ENCODE data around the gene ALG10.
"Not testable (repeated sequence)": the region's sequence is repeated elsewhere in the genome, so short reads cannot be mapped to it uniquely, and the experiment has no call there.

DNA sequence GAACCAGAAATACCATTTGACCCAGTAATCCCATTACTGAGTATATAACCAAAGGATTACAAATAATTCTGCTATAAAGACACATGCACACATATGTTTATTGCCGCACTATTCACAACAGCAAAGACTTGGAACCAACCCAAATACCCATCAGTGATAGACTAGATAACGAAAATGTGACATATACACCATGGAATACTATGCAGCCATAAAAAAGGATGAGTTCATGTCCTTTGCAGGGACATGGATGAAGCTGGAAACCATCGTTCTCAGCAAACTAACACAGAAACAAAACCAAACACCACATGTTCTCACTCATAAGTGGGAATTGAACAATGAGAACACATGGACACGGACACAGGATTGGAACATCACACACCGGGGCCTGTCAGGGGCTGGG is 49.4 kb upstream of the ALG10 start:
- not testable (repeated sequence) for TF ChIP-seq EZH2 (IDR thresholded peaks at IDR 0.05; ENCODE audit: borderline replicate concordance, low read length)
- TF ChIP-seq, protein P1, sequence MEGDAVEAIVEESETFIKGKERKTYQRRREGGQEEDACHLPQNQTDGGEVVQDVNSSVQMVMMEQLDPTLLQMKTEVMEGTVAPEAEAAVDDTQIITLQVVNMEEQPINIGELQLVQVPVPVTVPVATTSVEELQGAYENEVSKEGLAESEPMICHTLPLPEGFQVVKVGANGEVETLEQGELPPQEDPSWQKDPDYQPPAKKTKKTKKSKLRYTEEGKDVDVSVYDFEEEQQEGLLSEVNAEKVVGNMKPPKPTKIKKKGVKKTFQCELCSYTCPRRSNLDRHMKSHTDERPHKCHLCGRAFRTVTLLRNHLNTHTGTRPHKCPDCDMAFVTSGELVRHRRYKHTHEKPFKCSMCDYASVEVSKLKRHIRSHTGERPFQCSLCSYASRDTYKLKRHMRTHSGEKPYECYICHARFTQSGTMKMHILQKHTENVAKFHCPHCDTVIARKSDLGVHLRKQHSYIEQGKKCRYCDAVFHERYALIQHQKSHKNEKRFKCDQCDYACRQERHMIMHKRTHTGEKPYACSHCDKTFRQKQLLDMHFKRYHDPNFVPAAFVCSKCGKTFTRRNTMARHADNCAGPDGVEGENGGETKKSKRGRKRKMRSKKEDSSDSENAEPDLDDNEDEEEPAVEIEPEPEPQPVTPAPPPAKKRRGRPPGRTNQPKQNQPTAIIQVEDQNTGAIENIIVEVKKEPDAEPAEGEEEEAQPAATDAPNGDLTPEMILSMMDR (conservative IDR thresholded peaks at IDR 0.05 in 1 of 2, IDR thresholded peaks at IDR 0.05 in 1 of 2; ENCODE audit: extremely low read depth in 1 of 2, insufficient read depth in 1 of 2, low read depth in 1 of 2, low read length in 2 of 2), result not testable (repeated sequence)

Data from mammary epithelial cell (primary cell).